ENCODE results near the gene CEP170B.

DNA sequence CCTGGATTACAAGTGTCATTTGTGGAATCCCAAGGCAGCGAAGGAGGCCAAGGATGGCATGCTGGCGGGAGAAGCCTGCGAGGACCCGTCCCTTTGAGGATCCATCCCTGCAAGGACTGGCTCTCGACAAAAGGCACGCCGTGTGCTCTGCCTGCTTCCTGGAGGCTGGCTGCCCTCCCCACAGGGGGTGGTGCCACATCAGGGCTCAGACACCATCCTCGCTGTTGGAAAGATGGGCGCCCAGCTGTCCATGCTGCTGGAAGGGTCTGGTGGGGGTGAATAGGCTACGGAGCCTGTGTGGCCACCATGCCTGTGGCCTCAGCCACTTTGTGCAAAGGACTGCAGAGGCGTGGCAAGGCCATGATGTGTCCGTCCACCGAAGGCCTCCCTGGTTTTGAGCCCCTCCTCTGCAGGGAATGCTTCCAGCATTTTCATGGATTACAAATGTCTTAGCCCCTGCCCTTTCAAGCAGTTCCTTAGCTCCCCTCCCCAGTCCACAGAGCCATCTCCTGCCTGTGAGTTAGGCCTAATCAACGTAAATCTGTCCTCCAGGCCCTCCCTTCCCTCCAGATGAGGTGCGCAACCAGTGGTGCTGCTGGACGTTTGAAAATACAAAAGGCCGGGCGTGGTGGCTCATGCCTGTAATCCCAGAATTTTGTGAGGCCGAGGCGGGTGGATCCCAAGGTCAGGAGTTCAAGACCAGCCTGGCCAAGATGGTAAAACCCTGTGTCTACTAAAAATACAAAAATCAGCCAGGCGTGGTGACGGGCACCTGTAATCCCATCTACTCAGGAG lies 42.0 kb upstream of the CEP170B start:
- TF ChIP-seq CTCF (conservative IDR thresholded peaks at IDR 0.05 in 1 of 2, IDR thresholded peaks at IDR 0.05 in 1 of 2; ENCODE audit: low read depth in 1 of 2, low read length in 2 of 2): no peak
- no peak for TF ChIP-seq EZH2 (IDR thresholded peaks at IDR 0.05; ENCODE audit: low read length, missing control alignments)

Measured in fibroblast of lung (primary cell).